ENCODE results near the gene NPBWR2.

The NPBWR2 gene

GRCh38 chr20:64055893-64056638 lies 51.3 kb downstream of the NPBWR2 start:
- DNase-seq = no peak

DNA sequence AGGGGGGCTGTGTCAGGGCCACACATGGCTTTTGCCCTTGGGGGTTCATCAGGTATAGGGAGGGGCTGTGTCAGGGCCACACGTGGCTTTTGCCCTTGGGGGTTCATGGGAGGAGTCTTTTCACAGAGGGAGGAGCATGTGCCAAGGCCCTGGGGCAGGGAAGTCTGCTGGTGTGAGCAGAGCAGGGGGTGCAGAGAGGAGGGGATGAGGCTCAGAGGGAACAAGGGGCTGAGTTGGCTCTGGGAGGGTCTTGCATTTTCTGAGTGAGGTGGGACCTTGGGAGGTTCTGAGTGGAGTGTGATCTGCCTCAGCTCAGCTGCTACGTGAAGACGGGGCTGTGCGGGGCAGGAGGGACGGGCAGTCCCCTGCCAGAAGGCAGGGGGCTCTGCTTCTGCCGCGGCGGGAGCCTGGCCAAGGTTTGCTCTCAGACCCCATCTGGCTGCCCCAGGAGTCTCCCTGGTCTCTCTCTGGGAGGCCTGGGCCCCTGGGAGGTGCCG lies 51.9 kb downstream of the NPBWR2 start:
- no peak for DNase-seq

GRCh38 chr20:64053841-64054661 lies 53.3 kb downstream of the NPBWR2 start:
- no peak for DNase-seq
